ENCODE results near the gene RASIP1.
"Not testable (repeated sequence)": the region's sequence is repeated elsewhere in the genome, so short reads cannot be mapped to it uniquely, and the experiment has no call there.

RASIP1 gene

DNA sequence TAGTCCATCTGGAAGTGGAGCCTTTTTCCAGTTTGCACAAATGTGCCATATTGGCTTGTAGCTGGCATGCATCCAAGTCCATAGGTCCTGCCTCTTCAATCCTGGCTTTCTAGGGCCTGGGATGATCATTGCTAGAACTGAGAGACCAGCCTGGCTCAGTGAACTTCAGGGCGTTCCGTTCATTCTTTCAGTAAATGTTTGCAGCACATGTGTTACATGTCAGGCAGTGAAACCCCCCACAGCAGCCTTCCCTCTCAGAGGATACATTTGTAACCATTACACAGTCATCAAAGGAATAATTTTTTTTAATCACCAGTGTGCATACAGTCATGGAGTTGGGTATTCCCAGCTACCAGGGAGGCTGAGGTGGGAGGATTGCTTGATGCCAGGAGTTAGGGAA lies 35.0 kb downstream of the RASIP1 start:
- DNase-seq (ENCODE audit: low spot score), result no peak

DNA sequence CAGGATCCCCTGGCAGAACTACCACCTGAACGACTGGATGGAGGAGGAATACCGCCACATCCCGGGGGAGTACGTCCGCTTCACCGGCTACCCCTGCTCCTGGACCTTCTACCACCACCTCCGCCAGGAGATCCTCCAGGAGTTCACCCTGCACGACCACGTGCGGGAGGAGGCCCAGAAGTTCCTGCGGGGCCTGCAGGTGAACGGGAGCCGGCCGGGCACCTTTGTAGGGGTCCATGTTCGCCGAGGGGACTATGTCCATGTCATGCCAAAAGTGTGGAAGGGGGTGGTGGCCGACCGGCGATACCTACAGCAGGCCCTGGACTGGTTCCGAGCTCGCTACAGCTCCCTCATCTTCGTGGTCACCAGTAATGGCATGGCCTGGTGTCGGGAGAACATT lies 37.1 kb downstream of the RASIP1 start:
- no peak for DNase-seq (ENCODE audit: low spot score)

DNA sequence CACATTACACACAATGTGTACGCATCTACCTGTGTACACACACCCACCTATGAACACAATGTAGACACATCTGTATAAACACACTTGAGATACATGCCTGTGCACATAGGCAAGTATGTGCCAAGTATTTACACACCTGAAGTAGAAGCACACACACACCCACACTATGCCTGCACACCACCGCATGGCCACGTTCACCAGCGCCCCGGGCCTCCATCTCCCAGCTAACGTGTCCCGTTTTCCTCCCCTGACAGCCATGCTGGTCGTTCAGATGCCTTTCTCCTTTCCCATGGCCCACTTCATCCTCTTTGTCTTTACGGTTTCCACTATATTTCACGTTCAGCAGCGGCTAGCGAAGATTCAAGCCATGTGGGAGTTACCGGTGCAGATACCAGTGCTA lies 37.7 kb downstream of the RASIP1 start:
- no peak for DNase-seq (ENCODE audit: low spot score)

DNA sequence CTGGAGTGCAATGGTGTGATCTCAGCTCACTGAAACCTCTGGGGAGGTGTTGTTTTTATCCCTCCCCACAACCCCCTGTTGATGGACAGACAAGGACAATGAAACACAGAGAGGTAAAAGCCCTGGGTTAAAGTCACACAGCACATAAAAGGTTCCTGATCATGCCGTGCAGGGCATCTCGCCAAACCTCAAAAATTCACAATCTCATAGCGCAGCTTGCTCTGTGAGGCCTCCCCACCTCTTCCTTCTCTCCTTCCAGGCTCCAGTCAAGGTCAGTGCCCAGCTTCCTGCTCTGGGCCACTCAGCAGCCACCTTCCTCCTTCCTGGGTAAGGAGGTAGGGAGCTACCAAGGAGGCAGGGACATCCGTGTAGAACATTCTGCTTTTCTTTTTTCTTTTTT lies 42.4 kb downstream of the RASIP1 start:
- DNase-seq (ENCODE audit: low spot score), result no peak

DNA sequence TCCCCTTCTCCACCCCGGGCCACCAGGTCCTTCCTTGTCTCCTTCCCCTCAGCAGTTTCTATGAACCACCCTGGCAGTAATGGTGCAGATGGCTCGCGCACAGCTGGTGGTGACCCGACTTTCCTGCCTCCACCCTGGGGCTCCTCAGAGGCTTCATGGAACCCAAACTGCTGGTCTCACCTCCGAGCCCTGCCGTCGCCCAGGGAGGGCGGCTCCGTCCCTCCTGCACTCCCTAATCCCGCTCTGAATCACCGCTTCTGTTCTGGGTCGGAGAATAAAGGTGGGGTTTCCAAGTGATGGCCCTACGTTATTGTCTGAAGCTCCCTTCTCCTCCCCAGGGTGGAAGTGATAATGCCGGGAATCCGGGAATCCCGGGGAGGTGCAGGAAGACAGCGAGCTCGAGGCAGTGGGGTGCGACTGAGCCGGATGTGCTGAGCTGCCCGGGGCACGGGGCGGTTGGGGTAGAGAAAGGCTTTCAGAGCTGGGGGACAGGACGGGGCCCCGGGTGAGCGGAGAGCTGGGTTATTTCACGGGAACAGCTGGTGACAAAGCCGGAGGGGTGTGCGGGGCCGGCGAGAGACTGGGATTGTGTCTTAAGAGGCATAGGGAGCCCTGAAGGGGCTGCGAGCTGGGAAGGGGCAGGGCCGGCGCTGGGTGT lies 43.9 kb downstream of the RASIP1 start:
- DNase-seq (ENCODE audit: low spot score), result no peak

DNA sequence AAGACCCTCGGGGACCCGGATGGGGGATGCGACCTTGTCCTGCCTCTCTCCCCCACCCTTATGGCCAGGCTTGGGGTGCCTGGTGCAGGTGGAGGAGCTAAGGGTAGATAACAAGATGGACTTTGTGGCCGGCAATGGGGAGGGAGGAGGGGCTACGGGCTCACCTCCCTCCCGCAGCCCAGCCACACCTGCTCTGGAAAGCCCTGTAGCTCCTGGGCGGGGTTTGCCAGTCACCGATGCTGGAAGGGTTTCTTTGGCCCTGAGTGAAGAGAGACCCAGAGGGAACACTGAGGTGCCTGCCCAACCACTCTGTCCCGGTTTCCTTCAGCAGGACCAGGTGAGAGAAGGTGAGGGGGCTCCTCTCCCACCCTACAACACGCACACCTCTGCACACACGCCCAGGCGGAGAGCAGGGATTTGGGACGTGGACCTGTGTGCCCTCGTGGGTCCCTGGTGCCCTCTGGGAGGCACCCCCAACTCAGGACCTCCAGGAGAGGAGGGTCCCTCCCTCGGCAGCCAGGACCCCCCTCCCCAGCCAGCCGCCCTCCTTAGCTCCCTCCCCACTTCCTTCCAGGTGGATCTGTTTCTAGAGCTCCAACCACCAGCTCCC lies 44.6 kb downstream of the RASIP1 start, which contains the start of gene FUT2:
TSS of gene FUT2 (plus strand) at position 229 of the 610 bp plus-strand sequence. CDS start 6,986 bp downstream, outside the sequence.
- no peak for DNase-seq (ENCODE audit: low spot score)

DNA sequence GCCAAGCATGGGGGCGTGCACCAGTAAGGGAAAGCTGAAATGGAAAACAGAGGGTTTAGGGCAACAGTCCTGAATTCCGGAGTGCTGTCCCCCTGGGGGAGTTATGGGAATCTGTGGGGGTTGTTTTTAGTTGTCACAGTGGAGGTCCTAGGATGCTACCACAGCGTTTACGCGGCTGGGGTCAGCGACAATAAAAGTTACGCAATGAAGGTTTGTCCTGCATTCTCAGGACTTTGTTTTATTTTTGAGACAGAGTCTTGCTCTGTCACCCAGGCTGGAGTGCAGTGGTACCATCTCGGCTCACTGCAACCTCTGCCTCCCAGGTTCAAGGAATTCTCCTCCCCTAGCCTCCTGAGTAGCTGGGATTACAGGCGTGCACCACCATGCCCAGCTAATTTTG lies 46.8 kb downstream of the RASIP1 start:
- DNase-seq (ENCODE audit: low spot score), result not testable (repeated sequence)

DNA sequence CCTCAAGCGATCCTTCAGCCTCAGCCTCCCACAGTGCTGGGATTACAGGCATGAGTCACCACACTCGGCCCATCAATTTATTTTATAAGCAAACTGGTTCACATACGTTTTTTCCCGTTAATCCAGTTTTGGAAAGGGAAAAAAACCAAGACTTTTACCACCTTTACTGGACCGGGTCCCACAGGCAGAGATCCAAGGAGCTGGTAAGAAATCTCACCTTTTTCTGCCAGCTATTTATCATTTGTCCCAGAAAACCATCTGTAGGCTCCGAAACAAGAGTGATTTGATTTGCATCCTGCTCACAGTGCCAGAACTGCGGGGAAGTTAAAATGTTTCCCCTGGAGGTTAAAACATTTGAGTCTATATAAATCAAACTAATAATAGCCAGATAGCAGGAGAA lies 51.0 kb downstream of the RASIP1 start:
- no peak for DNase-seq (ENCODE audit: low spot score)

DNA sequence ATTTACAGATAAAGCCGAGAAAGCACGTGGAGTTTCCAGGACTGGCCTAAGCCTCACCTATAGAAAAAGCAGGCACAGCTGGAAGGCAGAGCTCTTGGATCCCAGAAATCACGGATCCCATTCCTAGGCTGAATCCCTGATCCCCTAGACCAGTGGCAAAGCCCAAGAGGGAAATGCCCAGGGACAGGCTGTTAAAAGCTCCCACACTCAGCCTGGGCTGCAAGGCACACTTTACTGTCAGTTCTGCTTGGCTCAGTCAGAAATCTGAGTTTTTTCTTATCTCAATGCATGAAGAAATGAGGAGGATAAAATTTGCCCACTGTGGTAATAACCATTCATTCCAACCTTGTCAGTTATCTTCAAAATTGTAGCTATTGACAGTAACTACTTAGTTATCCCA lies 52.6 kb downstream of the RASIP1 start:
- no peak for DNase-seq (ENCODE audit: low spot score)

DNA sequence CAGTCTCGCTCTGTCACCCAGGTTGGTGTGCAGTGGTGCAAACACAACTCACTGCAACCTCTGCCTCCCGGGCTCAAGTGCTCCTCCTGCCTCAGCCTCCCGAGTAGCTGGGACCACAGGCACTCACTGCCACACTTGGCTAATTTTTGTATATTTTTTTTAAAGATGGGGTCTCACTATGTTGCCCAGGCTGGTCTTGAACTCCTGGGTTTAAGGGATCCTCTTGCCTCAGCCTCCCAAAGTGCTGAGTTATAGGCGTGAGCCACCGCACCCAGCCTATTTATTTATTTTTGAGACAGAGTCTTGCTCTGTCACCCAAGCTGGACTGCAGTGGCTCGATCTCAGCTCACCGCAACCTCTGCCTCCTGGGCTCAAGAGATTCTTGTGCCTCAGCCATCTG lies 53.8 kb downstream of the RASIP1 start:
- not testable (repeated sequence) for DNase-seq (ENCODE audit: low spot score)

DNA sequence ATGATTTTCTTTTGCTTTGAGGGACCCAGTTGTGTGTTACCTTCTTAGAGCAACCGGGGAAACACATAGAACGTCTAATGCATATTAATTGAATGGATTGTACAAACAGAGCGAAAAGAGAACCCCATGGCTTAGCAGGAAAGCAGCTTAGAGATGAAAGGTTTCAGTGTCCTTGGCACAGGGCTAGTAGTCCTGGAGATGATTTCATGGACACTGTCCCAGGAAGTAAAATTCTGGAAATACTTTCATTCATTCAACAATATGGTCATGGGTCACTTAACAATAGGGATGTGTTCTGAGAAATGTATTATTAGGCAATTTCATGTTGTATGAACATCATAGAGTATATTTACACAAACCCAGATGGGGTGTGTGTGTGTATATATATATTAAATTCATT lies 54.3 kb downstream of the RASIP1 start:
- peak; percentile 47 for DNase-seq (ENCODE audit: low spot score)

DNA sequence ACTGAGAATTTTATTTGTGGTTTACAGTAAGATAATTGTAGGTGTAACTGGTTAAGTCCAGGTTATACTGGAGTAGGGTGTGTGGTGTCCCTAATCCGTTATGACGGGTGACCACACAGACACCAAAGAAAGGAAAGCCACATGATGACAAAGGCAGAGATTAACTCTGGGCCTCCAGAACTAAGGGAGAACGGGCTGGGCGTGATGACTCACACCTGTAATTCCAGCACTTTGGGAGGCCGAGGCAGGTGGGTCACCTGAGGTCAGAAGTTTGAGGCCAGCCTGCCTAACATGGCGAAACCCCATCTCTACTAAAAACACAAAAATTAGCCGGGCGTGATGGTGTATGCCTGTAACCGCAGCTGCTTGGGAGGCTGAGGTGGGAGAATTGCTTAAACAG lies 54.8 kb downstream of the RASIP1 start:
- DNase-seq (ENCODE audit: low spot score), result no peak

DNA sequence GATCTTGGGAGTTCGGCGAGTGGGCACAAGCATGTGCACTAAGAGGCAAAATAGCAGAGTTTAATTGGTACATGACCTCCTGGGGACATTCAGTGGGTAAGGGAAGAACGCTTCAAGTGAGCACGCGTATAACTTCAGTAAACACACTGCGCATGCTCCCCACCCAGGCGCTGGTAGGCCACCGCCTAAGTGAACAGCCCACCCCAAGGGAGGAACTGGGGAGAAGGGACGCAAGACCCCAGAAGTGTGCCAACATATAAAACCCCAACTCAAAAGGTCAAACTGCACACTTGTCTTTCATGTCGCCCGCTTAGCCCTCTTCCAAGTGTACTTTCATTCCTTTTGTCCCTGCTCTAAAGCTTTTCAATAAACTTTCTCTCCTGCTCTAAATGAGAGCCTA lies 57.1 kb downstream of the RASIP1 start:
- DNase-seq (ENCODE audit: low spot score), result no peak

DNA sequence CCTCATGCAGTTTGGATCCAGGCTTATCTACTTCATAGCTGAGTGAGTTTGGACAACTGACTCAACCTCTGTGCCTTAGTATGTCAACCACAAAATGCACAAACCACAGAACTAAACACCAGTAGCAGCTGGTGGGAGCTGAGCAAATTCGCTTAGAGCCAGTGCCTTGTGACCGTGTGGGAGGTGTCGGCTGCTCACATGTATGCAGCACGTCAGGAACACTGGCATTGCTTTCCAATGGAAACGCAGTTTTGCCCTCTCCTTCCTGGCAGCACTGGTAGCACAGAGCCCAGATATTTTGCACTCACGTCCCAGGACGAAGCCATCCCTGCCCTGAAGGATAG lies 59.3 kb downstream of the RASIP1 start:
- DNase-seq (ENCODE audit: low spot score), result no peak

DNA sequence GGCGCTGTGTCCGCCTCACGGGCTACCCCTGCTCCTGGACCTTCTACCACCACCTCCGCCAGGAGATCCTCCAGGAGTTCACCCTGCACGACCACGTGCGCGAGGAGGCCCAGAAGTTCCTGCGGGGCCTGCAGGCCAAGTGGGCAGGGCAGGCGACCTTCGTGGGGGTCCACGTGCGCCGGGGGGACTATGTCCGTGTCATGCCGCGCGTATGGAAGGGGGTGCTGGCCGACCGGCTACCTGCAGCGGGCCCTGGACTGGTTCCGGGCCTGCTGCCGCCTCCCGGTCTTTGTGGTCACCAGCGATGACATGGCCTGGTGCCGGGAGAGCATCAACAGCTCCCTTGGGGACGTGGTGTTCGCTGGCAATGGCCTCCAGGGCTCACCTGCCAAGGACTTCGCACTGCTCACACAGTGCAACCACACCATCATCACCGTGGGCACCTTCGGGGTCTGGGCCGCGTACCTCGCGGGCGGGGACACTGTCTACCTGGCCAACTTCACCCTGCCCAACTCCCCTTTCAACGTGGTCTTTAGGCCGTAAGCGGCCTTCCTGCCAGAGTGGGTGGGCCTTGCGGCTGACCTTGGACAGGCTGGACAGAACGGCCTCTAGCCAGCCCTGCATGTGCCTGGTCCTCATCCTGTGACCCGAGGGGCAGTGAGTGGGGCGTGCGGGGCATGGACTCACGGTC lies 59.8 kb downstream of the RASIP1 start:
- no peak for DNase-seq (ENCODE audit: low spot score)

DNA sequence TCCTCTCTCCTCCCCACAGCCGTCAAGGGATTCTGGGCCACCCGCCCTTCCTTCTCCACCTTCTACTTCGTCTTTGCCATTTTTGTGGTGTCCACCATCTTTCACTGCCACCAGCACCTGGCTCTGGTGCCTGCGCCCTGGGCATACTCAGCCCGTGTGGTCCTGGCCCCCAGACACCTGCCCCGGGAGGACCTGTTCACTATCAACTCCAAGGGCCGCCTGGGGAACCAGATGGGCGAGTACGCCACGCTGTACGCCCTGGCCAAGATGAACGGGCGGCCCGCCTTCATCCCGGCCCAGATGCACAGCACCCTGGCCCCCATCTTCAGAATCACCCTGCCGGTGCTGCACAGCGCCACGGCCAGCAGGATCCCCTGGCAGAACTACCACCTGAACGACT lies 60.4 kb downstream of the RASIP1 start:
- not testable (repeated sequence) for DNase-seq (ENCODE audit: low spot score)

DNA sequence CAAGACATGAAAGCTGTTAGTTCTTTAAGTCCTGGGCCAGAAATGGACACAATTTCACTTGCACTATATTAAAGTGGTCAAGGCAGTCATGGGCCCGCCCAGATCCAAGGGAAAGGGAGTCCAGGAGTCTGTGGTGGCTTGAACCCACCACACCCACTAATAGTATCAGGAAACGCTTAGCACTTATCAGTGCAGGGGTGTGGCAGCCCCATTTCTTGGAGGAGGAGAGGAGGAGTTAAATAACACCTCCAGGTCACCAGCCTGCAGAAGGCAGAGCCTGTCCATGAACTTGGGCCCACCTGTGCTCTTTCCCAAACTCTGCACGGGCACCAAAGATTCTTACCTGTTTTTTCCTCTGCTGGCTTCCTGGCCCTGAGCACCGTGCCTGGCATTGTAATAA lies 62.2 kb downstream of the RASIP1 start:
- no peak for DNase-seq (ENCODE audit: low spot score)

DNA sequence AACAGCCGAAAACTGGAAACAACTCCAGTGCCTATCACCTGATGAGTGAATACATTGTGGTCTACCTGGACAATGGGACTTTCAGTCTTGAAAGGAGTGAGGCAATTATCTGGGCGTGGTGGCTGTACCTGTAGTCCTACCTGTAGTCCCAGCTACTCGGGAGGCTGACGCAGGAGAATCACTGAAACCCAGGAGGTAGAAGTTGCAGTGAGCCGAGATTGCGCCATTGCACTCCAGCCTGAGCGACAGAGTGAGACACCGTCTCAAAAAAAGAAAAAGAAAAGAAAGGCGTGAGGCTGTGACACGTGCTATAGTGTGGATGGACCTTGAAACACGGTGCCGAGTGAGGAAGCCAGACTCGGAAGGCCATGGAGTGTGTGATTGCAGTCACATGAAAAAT lies 63.5 kb downstream of the RASIP1 start:
- no peak for DNase-seq (ENCODE audit: low spot score)

DNA sequence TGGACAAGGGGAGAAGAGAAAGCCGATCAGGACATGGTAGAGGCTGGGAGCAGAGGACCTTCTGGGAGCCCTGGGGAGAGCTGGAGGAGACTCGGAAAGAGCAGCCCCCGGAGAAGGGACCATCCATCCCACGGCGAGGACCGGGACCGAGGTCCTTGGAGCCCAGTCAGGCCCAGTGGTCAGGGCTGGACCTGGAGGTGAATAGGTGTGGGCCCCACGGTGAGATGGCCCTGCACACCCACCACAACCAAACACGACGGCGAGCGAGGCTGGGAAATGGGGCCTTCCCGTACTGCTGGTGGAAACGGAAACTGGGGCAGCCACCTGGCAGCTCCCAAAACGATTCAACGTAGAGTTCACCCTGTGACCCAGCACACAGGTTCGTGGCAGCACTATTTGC lies 63.9 kb downstream of the RASIP1 start:
- DNase-seq (ENCODE audit: low spot score), result no peak

DNA sequence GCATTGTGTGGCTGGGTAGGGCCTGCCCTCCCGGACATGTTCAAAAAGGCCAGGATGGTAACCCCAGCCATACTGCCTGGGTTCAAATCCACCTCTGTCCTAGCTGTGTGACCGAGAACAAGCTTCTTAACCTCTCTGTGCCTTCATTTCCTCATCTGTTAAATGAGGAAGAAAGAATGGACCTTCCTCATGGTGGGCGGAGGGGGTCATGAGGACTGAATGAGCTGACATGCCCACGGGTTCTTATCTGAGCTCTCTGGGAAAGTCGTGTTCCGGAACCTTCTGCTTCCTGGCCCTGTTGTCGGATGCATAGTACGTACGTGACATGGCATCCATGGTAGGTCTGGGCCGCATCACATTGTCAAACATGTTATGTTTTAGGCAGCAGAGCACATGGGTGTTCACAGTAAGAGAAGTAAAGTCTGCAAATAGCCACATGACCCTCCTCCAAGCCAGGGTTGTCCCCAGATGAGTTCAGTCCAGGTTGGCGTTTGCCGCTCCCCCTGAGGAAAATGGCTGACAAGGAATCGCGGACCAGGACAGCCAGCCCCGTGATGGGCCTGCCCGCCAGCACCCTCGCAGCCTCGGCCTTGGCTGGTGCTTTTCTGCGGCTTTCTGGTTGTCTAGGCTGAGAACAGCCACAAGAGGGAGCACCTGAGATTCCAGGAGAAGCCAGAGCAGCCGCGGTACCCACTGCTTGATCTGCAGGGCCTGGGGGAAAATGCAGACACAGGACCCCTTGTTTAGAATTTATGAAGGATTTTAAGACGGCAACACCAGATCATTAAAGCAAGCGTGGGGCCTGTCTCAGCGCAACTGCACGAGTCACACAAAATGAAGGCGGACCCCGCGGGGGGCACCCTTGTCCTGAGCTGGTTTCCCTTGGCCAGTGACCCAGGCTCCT lies 65.2 kb downstream of the RASIP1 start:
- DNase-seq (ENCODE audit: low spot score), result peak; percentile 95

DNA sequence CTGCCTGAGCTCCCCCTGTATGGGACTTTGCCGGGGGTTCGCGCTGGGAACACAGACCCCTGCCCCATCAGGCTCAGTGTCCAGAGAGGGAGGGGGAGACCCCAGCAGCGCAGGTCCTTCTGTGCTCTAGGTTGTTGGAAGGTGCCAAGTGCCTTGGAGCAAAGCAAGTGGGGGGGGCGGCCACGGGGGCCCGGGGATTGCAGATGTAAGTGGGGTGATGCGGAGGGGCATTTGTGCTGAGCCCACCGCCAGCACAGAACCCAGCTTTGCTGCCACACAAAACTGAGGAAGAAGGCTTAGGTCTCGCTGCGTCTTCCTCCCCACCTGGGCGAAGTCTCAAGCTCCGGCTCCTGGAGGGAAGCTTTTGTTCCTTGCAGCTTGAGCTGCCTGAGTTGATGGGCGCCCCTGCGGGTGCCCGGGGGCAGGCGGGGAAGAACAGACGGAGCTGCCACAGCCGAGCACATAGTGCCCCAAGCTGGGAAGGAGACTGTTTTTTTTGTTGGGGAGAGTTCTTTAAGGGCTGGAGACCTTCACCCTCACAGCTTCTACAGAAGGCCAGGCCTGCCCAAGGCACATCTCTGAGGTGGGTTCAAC lies 66.1 kb downstream of the RASIP1 start:
- DNase-seq (ENCODE audit: low spot score), result no peak

DNA sequence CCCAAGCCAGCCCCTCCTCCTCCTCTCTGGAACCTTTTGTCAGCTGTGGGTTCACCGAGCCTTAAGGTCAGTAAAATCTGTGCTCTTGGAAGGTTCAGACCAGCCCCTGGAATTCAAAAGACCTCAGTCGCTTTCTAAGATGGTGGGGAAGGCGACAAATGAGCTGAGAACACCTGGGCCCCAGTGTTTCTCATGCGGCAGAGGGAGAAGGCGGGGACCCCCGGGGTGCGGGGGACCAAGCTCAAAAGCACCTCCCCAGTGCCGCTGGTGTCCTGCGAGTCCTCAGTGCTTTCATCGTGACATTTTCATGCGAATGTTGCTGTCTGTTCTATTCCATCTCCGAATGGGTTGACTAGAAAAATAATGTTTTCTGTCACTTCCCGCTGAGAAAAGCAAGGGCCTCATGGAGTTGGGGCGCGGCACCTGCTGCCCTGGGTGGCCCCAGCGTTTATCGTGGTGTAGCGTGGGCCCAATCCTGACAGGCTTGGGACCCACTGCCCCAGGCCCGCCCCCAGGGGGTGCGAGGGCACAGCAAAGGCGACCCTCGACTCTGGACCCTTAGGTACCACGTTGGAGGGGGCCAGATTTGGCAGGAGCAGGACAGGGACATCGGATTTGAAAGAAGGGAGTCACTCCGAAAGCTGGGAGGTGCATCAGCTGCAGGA lies 66.8 kb downstream of the RASIP1 start:
- DNase-seq (ENCODE audit: low spot score), result no peak

Measured in COLO829 (cell line).